Mesenchymal stem cell (in vitro differentiated cells and primary cell): ENCODE data around the gene RPS6KA2.

ENCODE experiments used
- DNase-seq: peaks from one replicate; pipeline ENCODE4 v3.0.0-alpha.2; 2013
- H2AFZ ChIP-seq: one replicate; pipeline ENCODE4 v1.6.1; 2013; ENCODE audit warnings: low read depth, mild to moderate bottlenecking, control low read depth, inconsistent platforms, low read length, moderate library complexity
- H2AK5ac ChIP-seq: 2 replicates; pipeline ENCODE4 v1.6.1; 2013; ENCODE audit warnings: low read length, moderate library complexity, mild to moderate bottlenecking, inconsistent platforms; ENCODE audit not compliant: severe bottlenecking
- H2BK120ac ChIP-seq: one replicate; pipeline ENCODE4 v1.6.1; 2013; ENCODE audit warnings: low read depth, mild to moderate bottlenecking, inconsistent platforms, low read length, moderate library complexity
- H2BK12ac ChIP-seq, 2 experiments: one replicate each; pipeline ENCODE4 v1.6.1; 2013; ENCODE audit warnings: inconsistent platforms in 2 of 2, low read length in 2 of 2, mild to moderate bottlenecking in 2 of 2, moderate library complexity in 2 of 2, control low read depth in 1 of 2
- H2BK15ac ChIP-seq: one replicate; pipeline ENCODE4 v1.6.1; 2013; ENCODE audit warnings: mild to moderate bottlenecking, low read depth, inconsistent platforms; ENCODE audit not compliant: poor library complexity, severe bottlenecking
- H2BK5ac ChIP-seq: 2 replicates; pipeline ENCODE4 v1.6.1; 2013; ENCODE audit warnings: low read depth, mild to moderate bottlenecking, low read length, control low read depth, inconsistent platforms; ENCODE audit not compliant: poor library complexity, severe bottlenecking
- H3K14ac ChIP-seq, 2 experiments: one replicate each; pipeline ENCODE4 v1.6.1; 2013; ENCODE audit warnings: inconsistent platforms in 2 of 2, low read length in 2 of 2, control low read depth in 1 of 2, mild to moderate bottlenecking in 1 of 2, moderate library complexity in 1 of 2
- H3K18ac ChIP-seq, 2 experiments: one replicate each; pipeline ENCODE4 v1.6.1; 2013; ENCODE audit warnings: inconsistent platforms in 2 of 2, low read length in 2 of 2, control low read depth in 1 of 2, low read depth in 1 of 2, mild to moderate bottlenecking in 1 of 2
- H3K23ac ChIP-seq, 2 experiments: one replicate each; pipeline ENCODE4 v1.6.1; 2013; ENCODE audit warnings: inconsistent platforms in 2 of 2, low read length in 2 of 2, mild to moderate bottlenecking in 2 of 2, moderate library complexity in 2 of 2, control low read depth in 1 of 2
- H3K27ac ChIP-seq: 2 replicates; pipeline ENCODE4 v1.5.1; 2013; ENCODE audit warnings: mild to moderate bottlenecking, moderate library complexity, low read length, control low read depth, inconsistent platforms; ENCODE audit not compliant: poor library complexity, severe bottlenecking
- H3K27me3 ChIP-seq, 2 experiments: 2 replicates each; pipeline versions ENCODE4 v1.6.1 to v1.7.0; 2013; ENCODE audit warnings: low read length in 2 of 2, mild to moderate bottlenecking in 2 of 2, moderate library complexity in 2 of 2, control low read depth in 1 of 2, inconsistent platforms in 1 of 2; ENCODE audit not compliant: control insufficient read depth in 1 of 2, insufficient read depth in 1 of 2
- H3K36me3 ChIP-seq, 2 experiments: 2 replicates each; pipeline versions ENCODE4 v1.6.1 to v1.7.0; 2013; ENCODE audit warnings: low read length in 2 of 2, control low read depth in 1 of 2, inconsistent platforms in 1 of 2, low read depth in 1 of 2, mild to moderate bottlenecking in 1 of 2; ENCODE audit not compliant: insufficient read depth in 2 of 2, control insufficient read depth in 1 of 2
- H3K4ac ChIP-seq, 2 experiments: one replicate each; pipeline ENCODE4 v1.6.1; 2013; ENCODE audit warnings: inconsistent platforms in 2 of 2, low read length in 2 of 2, mild to moderate bottlenecking in 2 of 2, moderate library complexity in 2 of 2, control low read depth in 1 of 2, low read depth in 1 of 2
- H3K4me1 ChIP-seq: 2 replicates; pipeline ENCODE4 v1.6.1; 2013; ENCODE audit warnings: low read depth, low read length, control low read depth; ENCODE audit not compliant: control insufficient read depth, insufficient read depth
- H3K4me2 ChIP-seq: 2 replicates; pipeline ENCODE4 v1.6.1; 2013; ENCODE audit warnings: low read length, mild to moderate bottlenecking, inconsistent platforms; ENCODE audit not compliant: poor library complexity, severe bottlenecking
- H3K4me3 ChIP-seq, 2 experiments: 2 replicates each; pipeline versions ENCODE4 v1.5.1 to v1.7.0; 2013; ENCODE audit warnings: low read length in 2 of 2, mild to moderate bottlenecking in 2 of 2, control low read depth in 1 of 2, low read depth in 1 of 2; ENCODE audit not compliant: insufficient read depth in 1 of 2
- H3K79me1 ChIP-seq: replicated peaks from 2 replicates; pipeline ENCODE4 v1.6.1; 2013; ENCODE audit warnings: mild to moderate bottlenecking, control low read depth, low read length, inconsistent platforms; ENCODE audit not compliant: poor library complexity, severe bottlenecking
- H3K9ac ChIP-seq: 2 replicates; pipeline ENCODE4 v1.7.0; 2013; ENCODE audit warnings: mild to moderate bottlenecking, low read length, moderate library complexity
- H3K9me3 ChIP-seq: 2 replicates; pipeline ENCODE4 v1.7.0; 2013; ENCODE audit warnings: mild to moderate bottlenecking, low read length; ENCODE audit not compliant: control insufficient read depth
- H4K8ac ChIP-seq: one replicate; pipeline ENCODE4 v1.6.1; 2013; ENCODE audit warnings: inconsistent platforms, mild to moderate bottlenecking, low read length, moderate library complexity
- H4K91ac ChIP-seq: one replicate; pipeline ENCODE4 v1.6.1; 2013; ENCODE audit warnings: mild to moderate bottlenecking, low read length, inconsistent platforms
- WGBS: methylation state at CpG from one replicate; pipeline ENCODE4 v1.1.7; 2013; ENCODE audit warnings: mixed read lengths; 5-methylcytosine and 5-hydroxymethylcytosine counted together

Gene RPS6KA2

DNA sequence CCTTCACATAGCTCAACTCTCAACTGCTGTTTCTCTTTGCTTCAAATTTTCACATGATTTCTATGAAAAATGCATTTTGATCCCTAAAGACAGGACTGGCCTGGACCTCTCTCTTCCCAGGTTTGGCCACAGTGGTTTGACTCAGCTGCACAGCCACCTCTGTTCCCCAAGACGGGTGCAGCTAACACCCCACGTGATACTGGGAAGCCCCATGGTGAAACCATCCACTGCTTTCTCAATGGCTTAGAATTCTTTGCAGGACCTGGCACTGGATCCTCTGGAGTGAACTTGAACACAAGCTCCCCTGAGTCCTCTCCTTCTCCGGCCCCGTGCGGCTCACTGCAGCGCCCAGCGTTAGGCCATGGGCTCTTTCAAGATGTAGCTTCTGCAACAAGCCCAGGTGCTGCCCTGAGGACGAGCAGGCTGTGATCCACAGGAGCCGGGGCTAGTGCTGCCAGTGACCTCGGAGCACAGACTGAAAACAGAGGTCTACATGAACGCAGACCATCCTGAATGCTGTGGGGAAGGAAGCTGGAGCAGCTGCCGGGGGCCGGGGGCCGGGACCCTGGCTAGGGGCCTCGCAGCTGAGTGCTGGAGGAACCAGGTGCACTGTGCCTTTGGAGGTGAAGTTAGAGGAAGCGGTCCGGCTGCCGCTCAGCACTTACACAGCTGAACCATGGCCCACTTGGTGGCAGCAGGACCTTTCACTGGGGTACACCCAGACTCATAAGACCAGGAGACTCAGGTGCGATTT lies 185.5 kb downstream of the RPS6KA2 start:
- Histone ChIP-seq H3K4me2 (no peak overlapping the region), H4K8ac (peak overlapping the region; percentile 45), H3K4ac (no peak overlapping the region), H3K14ac (no peak overlapping the region), H3K9ac (no peak overlapping the region), H3K79me1 (no peaks in the 10 kb centered on the region), H2BK15ac (no peak overlapping the region), H3K4me1 (no peaks in the 10 kb centered on the region), H3K23ac (no peak overlapping the region), H3K27ac (no peak overlapping the region), H3K18ac (no peak overlapping the region), H4K91ac (no peak overlapping the region), H3K36me3 (peaks cover 3 to 10% of the 10 kb centered on the region in 2 experiments), H2AFZ (no peak overlapping the region), H3K27me3 (no peaks in the 10 kb centered on the region), H3K9me3 (no peaks in the 10 kb centered on the region), H2AK5ac (no peak overlapping the region), H2BK120ac (no peak overlapping the region), H3K4me3 (no peak overlapping the region), H2BK12ac (no peak overlapping the region), H2BK5ac (no peak overlapping the region)
- WGBS = 94% methylated on average over 19 of the region's 19 CpGs
- no peak for DNase-seq

DNA sequence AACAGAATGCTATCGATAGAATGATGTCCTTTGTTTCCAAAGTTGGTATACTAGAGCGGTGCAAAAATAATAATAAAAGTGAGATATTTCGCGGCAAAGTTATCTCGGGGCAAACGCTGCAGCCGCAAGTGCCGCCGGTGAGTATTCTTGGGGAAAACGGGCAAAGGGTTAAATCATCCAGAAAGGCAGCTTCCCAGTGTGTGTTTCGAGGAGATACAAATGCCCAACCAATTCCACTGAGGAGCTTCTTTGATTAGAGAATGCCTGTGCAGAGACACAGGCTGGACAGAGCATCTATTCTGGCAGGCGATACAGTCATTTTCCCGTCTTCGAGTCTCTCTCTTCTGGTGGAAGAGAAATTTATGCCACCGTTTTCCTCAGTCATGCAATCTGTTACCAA lies 186.3 kb downstream of the RPS6KA2 start:
- Histone ChIP-seq H3K4me2 (no peak overlapping the region), H2BK15ac (no peak overlapping the region), H3K27me3 (no peaks in the 10 kb centered on the region), H3K14ac (no peak overlapping the region), H4K91ac (no peak overlapping the region), H4K8ac (no peak overlapping the region), H3K4ac (no peak overlapping the region), H3K36me3 (peaks cover 3 to 7% of the 10 kb centered on the region in 2 experiments), H3K18ac (no peak overlapping the region), H3K4me1 (no peaks in the 10 kb centered on the region), H3K79me1 (no peaks in the 10 kb centered on the region), H3K9ac (no peak overlapping the region), H2AK5ac (no peak overlapping the region), H3K9me3 (no peaks in the 10 kb centered on the region), H2BK5ac (no peak overlapping the region), H2BK12ac (no peak overlapping the region), H2BK120ac (no peak overlapping the region), H3K27ac (no peak overlapping the region), H3K23ac (no peak overlapping the region), H3K4me3 (no peak overlapping the region), H2AFZ (no peak overlapping the region)
- no peak for DNase-seq
- WGBS = 97% methylated on average over 15 of the region's 15 CpGs

DNA sequence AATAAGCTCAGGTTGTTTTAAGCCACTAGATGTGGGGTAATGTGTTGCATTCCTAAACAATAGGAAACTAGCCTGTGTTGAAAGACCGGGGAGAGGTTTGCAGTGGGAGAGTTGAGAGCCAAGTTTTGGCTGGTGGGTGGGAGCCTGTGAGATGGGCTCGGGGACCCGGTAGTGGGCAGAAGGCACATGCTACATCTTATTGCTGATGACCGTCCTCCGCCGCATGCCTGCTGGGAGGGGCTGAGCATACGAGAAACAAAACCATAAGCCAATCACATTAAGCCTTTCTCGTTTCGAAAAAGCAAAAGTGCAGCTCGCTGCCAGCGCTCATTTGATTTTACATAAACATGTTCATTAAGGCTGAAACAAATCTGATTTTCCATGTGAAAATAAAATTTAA lies 186.9 kb downstream of the RPS6KA2 start:
- Histone ChIP-seq H4K91ac (no peak overlapping the region), H2AFZ (no peak overlapping the region), H3K79me1 (no peaks in the 10 kb centered on the region), H2BK15ac (no peak overlapping the region), H2BK12ac (no peak overlapping the region), H3K14ac (no peak overlapping the region), H3K27ac (no peak overlapping the region), H3K4me1 (no peaks in the 10 kb centered on the region), H3K4me2 (no peak overlapping the region), H3K9ac (no peak overlapping the region), H2AK5ac (no peak overlapping the region), H2BK5ac (no peak overlapping the region), H3K23ac (no peak overlapping the region), H3K9me3 (no peaks in the 10 kb centered on the region), H3K27me3 (no peaks in the 10 kb centered on the region), H3K4me3 (no peak overlapping the region), H2BK120ac (no peak overlapping the region), H3K18ac (no peak overlapping the region), H3K4ac (no peak overlapping the region), H3K36me3 (peaks cover under 1 to 5% of the 10 kb centered on the region in 2 experiments), H4K8ac (no peak overlapping the region)
- WGBS = 81% methylated on average over 8 of the region's 11 CpGs
- no peak for DNase-seq

DNA sequence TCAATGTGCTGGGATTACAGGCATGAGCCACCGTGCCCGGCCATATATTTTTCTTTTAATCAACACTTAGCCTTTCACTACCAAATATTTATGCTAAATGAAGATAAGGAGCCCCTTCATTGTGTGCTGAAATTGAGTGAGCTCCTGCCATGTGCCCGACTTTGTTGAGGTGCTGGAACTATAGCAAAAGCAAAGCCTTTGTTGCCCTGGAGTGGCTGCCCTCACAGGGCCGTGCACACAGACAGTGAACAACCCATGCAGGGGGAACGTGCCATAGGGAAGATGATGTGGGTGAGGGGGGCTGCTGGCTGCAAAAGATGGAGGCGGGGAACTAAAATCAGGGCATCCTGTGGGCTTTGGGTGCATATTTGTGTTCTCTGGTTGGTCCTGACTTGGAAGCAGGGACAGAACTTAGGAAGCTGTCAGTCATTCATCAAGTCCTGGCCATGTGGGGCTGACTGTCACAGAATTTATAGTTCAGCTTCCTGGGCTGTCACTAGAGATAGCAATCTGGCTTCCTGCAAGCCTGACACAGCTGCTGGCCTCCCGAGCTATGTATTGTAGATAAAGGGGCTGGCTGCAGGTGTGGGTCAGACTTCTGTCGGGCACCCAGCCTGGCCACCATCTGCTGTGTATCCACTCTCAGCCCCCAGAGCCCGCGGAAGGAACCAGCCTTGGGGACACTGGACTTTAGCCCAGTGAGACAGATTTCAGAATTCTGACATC lies 187.5 kb downstream of the RPS6KA2 start:
- Histone ChIP-seq H3K27me3 (no peaks in the 10 kb centered on the region), H2AK5ac (no peak overlapping the region), H3K4me2 (no peak overlapping the region), H3K9me3 (no peaks in the 10 kb centered on the region), H3K4me1 (no peaks in the 10 kb centered on the region), H2AFZ (no peak overlapping the region), H3K14ac (no peak overlapping the region), H3K23ac (no peak overlapping the region), H2BK12ac (no peak overlapping the region), H3K27ac (no peak overlapping the region), H4K91ac (no peak overlapping the region), H3K79me1 (no peaks in the 10 kb centered on the region), H3K9ac (no peak overlapping the region), H3K36me3 (peaks cover 0 to 5% of the 10 kb centered on the region in 2 experiments), H2BK15ac (no peak overlapping the region), H3K18ac (no peak overlapping the region), H2BK120ac (no peak overlapping the region), H2BK5ac (no peak overlapping the region), H3K4me3 (no peak overlapping the region), H4K8ac (no peak overlapping the region), H3K4ac (no peak overlapping the region)
- 69% methylated on average over 9 of the region's 10 CpGs for WGBS
- no peak for DNase-seq
